Measurements from ENCODE around the gene DNAJB14.

DNA sequence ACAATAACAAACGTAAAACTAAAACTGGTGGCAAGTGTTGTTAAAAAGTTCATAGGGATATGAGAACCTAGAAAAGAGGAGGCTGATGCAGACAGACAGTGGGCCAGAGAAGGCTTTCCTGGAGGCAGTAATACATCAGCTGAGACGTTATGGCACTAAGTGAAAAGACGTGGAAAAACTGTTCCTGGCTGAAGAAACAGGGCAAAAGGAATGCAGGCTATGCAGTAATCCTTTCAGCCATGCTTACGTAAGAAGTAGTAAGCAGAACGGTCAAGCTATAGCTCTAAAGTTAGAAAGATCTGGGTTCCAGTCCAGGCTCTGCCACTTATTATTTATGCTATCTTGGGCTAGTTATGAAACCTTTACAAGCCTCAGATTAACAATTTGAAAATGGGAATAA, 58.6 kb downstream of the DNAJB14 start:
- TF ChIP-seq MEF2A (IDR thresholded peaks at IDR 0.05; ENCODE audit: borderline replicate concordance, low read depth), result no peak
- TF ChIP-seq RAD21 (IDR thresholded peaks at IDR 0.05; ENCODE audit: low read length), result no peak
- TF ChIP-seq ELF1 (IDR thresholded peaks at IDR 0.05), result no peak
- TF ChIP-seq, protein P1, sequence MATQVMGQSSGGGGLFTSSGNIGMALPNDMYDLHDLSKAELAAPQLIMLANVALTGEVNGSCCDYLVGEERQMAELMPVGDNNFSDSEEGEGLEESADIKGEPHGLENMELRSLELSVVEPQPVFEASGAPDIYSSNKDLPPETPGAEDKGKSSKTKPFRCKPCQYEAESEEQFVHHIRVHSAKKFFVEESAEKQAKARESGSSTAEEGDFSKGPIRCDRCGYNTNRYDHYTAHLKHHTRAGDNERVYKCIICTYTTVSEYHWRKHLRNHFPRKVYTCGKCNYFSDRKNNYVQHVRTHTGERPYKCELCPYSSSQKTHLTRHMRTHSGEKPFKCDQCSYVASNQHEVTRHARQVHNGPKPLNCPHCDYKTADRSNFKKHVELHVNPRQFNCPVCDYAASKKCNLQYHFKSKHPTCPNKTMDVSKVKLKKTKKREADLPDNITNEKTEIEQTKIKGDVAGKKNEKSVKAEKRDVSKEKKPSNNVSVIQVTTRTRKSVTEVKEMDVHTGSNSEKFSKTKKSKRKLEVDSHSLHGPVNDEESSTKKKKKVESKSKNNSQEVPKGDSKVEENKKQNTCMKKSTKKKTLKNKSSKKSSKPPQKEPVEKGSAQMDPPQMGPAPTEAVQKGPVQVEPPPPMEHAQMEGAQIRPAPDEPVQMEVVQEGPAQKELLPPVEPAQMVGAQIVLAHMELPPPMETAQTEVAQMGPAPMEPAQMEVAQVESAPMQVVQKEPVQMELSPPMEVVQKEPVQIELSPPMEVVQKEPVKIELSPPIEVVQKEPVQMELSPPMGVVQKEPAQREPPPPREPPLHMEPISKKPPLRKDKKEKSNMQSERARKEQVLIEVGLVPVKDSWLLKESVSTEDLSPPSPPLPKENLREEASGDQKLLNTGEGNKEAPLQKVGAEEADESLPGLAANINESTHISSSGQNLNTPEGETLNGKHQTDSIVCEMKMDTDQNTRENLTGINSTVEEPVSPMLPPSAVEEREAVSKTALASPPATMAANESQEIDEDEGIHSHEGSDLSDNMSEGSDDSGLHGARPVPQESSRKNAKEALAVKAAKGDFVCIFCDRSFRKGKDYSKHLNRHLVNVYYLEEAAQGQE (IDR thresholded peaks at IDR 0.05; ENCODE audit: low read depth, low read length), result no peak
- TF ChIP-seq, protein P2, sequence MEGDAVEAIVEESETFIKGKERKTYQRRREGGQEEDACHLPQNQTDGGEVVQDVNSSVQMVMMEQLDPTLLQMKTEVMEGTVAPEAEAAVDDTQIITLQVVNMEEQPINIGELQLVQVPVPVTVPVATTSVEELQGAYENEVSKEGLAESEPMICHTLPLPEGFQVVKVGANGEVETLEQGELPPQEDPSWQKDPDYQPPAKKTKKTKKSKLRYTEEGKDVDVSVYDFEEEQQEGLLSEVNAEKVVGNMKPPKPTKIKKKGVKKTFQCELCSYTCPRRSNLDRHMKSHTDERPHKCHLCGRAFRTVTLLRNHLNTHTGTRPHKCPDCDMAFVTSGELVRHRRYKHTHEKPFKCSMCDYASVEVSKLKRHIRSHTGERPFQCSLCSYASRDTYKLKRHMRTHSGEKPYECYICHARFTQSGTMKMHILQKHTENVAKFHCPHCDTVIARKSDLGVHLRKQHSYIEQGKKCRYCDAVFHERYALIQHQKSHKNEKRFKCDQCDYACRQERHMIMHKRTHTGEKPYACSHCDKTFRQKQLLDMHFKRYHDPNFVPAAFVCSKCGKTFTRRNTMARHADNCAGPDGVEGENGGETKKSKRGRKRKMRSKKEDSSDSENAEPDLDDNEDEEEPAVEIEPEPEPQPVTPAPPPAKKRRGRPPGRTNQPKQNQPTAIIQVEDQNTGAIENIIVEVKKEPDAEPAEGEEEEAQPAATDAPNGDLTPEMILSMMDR (IDR thresholded peaks at IDR 0.05), result no peak
- TF ChIP-seq, protein P3, sequence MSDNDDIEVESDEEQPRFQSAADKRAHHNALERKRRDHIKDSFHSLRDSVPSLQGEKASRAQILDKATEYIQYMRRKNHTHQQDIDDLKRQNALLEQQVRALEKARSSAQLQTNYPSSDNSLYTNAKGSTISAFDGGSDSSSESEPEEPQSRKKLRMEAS (IDR thresholded peaks at IDR 0.05; ENCODE audit: low read depth), result no peak
- TF ChIP-seq EP300 (IDR thresholded peaks at IDR 0.05; ENCODE audit: borderline replicate concordance in 1 of 2, low read depth in 1 of 2, low read length in 1 of 2), result no peak
- no peak for TF ChIP-seq TCF12 (IDR thresholded peaks at IDR 0.05)
- TF ChIP-seq TEAD4 (IDR thresholded peaks at IDR 0.05; ENCODE audit: borderline replicate concordance, insufficient read depth), result no peak

All from SK-N-SH (cell line).